ENCODE results near the gene SPECC1.
"Not testable (repeated sequence)": the region's sequence is repeated elsewhere in the genome, so short reads cannot be mapped to it uniquely, and the experiment has no call there.

The SPECC1 gene

DNA sequence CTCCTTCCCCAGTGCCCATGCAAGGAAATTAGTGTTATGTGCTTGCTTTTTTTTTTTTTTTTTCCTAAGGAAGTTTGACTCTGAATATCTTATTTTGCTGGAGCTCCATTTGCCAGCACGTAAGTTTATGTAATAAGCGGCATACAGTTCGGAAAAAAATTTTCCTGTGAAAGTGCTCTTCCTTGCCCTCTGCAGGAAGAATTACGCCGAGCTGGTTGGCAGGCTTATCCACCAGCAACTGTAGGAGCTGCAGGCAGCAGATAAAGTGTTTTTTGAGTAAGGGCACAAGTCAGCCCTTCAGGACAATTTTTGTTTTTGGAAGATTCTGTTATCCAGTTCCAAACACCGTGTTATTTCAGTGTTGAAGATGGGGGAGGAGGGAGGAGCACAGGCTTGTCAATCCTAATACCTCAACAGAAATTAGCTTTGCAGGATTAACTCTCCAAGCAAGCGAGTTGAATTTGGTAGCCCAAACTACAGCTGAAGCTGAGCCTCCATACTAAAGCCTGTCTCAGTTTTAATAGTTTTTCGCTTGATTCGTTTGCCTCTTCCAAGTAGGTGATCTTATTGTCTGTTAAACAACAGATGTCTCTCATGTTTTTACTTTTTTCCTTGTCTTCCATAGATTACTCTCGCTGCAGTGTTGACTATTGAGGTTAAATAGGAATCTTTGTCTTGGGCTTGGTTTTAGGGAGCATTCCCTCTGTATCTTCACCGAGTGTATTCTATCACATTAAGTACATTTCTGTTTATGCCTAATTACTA, 1.1 kb downstream of the SPECC1 start:
- peak; percentile 44 for DNase-seq (ENCODE audit: low spot score)

DNA sequence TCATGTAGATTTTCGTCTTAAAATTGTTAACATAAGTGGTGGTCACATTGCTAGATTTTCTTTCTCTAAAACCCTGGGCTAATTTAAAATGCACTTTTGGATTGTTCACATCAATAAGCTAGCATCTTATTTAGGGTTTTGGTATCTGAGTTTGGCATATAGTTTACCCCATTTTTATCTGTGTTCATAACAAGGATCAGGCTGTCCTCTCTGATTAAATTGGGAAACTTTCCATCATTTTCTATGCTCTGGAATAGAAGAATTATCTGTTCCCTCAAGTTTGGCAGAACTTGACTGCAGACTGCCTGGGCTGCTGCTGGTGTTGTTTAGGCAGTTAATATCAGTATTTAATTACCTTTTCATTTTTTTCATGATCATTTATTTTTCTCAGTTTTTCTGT, 1.8 kb downstream of the SPECC1 start:
- DNase-seq (ENCODE audit: low spot score) = no peak

GRCh38 chr17:20012017-20012536, 2.9 kb downstream of the SPECC1 start:
- DNase-seq (ENCODE audit: low spot score) = no peak

GRCh38 chr17:20016475-20016992, 7.4 kb downstream of the SPECC1 start:
- not testable (repeated sequence) for DNase-seq (ENCODE audit: low spot score)

DNA sequence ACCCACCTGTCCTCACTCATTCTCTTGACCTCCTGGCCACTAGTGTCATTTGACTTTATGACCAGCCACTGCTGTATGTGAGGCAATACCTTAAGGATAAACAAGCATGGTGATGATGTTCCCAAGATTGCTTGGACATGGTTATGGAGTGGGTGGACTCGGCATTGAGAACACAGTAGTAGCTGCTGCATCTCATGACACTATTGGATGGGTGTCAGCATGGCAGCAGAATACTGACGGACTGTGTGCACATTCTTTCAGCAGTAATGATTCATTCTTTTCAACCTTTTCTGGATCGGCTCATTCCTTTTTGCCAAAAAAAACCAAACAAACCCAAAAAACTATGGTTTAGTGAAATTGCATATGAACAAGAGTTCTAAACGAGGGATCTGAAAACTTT, 13.5 kb downstream of the SPECC1 start:
- DNase-seq (ENCODE audit: low spot score) = no peak

GRCh38 chr17:20026960-20027359, 17.8 kb downstream of the SPECC1 start:
- no peak for DNase-seq (ENCODE audit: low spot score)

- no peak for DNase-seq (ENCODE audit: low spot score)
Measured at GRCh38 chr17:20028443-20028842, 19.3 kb downstream of the SPECC1 start.

DNA sequence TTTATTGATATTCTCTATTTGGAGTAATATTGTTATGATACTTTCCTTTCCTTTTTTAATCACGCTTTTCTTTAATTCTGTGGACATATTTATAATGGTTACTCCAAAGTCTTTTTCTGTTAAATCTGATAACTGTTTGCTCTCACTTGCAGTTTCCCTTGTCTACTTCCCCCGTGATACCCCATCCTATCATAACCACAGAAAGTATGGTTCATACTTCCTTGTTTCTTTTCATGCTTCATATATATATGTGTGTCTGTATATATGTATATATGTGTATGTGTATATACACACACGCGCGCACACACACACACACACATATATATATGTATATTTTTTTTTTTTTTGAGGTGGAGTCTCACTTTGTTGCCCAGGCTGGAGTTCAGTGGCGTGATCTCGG, 23.5 kb downstream of the SPECC1 start:
- DNase-seq (ENCODE audit: low spot score) = no peak

GRCh38 chr17:20033415-20033814, 24.3 kb downstream of the SPECC1 start:
- no peak for DNase-seq (ENCODE audit: low spot score)

- DNase-seq (ENCODE audit: low spot score) = no peak
Measured at GRCh38 chr17:20035501-20035900, 26.3 kb downstream of the SPECC1 start.

GRCh38 chr17:20037286-20037685, 28.1 kb downstream of the SPECC1 start:
- DNase-seq (ENCODE audit: low spot score) = not testable (repeated sequence)

- DNase-seq (ENCODE audit: low spot score) = no peak
Measured at GRCh38 chr17:20039037-20039436, 29.9 kb downstream of the SPECC1 start.

GRCh38 chr17:20040216-20040615, 31.1 kb downstream of the SPECC1 start:
- no peak for DNase-seq (ENCODE audit: low spot score)

- DNase-seq (ENCODE audit: low spot score) = no peak
Measured at GRCh38 chr17:20043021-20043420, 33.9 kb downstream of the SPECC1 start.

DNA sequence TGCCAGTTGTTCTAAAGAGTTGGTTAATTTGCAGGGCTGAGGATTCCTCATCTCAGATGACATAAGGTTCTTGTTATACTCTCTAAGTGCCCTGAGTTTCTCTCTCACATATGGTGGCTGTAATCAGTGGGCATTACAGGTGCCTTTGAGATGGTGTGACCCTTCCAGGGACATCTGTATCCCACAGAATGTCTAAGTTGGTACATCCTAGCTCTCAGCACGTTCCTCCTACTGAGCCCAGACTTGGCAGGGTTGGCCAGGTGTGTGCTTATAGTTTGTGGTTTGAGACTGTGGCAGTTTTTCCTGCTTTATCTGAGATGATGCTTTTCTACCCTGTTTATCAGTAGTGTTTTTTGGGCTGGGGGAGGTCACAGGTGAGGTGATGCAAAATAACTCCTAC, 36.3 kb downstream of the SPECC1 start:
- no peak for DNase-seq (ENCODE audit: low spot score)

GRCh38 chr17:20046629-20047028, 37.5 kb downstream of the SPECC1 start:
- DNase-seq (ENCODE audit: low spot score) = no peak

- DNase-seq (ENCODE audit: low spot score) = no peak
Measured at GRCh38 chr17:20051624-20052023, 42.5 kb downstream of the SPECC1 start.

DNA sequence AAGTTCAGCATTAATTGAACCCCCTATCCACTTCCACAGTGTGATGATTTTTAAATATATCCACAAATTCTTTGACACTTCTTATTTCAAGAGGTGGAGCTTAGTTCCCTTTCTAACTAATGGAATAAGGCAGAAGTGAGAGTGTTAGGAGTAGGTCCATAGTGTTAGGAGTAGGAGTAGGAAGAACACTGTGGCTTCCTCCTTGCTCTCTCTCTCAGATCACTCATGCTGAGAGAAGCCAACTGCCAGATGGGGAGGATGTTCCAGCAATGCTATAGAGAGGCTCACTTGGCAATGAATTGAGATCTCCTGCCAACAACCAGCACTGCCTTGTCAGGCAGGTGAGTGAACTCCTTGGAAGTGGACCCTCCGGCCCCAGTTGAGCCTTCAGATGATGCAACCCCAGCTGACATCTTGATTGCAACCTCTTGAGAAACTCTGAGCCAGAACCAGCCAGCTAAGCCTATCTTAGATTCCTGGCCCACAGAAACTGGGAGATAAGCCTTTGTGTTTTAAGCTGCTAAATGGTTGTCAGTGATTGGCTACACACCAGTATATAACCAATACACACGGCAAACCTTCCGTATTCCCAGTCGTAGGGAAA, 44.3 kb downstream of the SPECC1 start:
- DNase-seq (ENCODE audit: low spot score) = no peak

GRCh38 chr17:20059728-20060188, 50.6 kb downstream of the SPECC1 start:
- no peak for DNase-seq (ENCODE audit: low spot score)

DNA sequence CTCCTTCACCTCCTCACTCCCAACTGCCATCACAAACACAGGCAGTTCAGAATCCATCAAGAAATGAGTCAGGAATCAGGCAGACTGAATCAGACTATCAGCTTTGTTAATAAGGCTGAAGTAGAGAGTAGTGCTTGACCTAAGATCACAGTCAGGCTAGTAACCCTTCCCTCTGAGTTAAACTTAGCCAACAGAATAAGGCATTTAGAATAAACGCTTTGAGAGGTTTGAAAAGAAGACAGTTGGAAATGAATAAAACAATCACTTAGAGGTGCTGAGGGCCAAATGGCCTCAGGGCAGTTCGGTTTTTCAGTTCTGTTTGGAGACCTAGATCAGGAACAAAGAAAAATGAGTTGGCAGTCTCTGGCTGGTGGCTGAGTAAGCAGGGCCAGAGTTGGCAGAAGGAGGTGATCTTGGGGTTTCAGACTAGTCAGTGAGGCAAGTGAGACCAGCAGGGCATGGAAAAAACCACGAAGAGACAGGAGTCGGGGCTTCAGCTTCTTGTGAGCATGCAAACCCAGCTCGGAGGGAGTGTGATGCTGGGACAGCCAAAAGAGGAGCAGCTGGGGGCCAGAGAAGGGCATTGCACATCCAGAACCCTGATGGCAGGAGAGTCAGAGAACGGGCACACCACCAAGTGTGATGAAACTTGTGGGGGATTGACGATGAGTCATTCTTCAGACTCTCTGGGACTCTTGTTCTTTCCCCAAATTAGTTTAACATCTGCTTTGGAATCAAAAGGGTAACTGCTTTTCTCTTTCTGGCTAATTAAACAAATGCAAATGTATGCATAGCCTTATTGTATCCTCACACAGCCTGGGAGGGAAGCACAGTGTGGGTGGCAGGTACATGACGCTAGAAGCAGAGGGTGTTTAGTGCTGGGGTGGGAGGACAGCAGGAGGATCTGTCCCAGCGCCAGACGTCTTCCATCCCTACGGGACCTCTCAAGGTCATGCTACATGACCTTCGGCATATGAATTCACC, 54.8 kb downstream of the SPECC1 start:
- peak; percentile 90 for DNase-seq (ENCODE audit: low spot score)

GRCh38 chr17:20066253-20066652, 57.1 kb downstream of the SPECC1 start:
- DNase-seq (ENCODE audit: low spot score) = peak; percentile 80

GRCh38 chr17:20067711-20068110, 58.6 kb downstream of the SPECC1 start:
- no peak for DNase-seq (ENCODE audit: low spot score)

Measured in GM03348 (cell line).